Measurements from ENCODE around the gene BBX.

Gene BBX

DNA sequence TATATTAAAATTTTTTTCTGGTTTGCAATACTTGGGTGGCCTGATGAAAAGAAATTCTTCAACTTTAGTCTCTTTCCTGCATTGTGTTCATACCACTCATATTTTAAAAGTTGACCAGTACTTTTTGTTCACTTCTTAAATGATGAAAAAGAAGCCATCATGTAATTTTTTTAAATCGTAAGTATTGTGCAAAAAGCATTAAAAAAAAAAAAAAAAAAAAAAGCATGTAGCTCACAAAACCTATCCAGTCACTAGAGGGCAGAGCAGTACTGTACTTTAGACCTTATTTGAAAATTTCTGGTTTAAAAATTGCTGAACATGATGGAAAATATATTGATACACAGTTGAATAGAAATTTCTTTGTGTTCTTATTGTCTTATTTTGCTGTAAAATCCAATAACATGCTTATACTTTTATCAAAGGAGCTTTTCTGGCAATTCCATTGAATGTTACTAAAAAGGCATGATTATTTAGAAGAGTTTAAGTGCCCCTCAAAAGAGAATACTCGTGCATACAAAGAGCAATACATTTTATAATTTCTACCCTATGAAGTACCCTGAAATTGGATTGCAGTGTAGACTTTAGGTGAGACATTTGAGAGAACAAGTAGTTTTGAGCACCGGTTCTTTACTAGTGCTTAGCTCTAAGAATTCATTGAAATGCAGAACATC is 137.7 kb downstream of the BBX start:
- no peak for ATAC-seq

DNA sequence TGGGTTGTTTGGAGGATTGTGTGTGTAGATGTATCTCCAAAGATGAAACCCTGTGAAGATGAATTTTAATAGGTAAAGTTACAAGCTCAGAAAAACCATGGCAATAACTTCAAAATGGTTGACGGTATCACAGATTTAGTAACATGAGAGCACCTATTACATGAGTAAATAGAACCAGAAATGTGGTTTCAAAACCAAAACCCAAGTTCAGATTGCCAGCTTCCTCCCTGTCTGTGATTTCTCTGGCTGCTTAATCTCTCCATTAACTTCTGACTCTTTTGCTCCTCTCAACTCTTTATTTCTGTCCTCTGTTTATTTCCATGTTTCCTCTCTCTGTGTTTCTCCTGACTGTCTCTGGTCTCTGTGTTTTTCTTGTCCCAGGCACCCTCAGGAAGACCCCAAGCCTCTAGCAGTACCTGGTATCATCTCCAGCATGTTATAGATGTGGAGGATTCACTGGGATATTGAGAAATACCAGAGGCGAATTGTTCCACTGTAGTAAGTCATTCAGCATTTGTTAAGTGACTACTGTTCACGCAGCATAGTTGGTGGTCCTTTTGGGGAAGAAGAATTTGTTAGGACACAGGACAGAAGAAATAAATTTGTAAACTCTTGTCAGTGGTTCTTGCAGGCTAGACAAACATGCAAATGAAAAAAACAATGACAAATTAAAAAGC is 138.8 kb downstream of the BBX start:
- ATAC-seq = peak; percentile 35 to 49

DNA sequence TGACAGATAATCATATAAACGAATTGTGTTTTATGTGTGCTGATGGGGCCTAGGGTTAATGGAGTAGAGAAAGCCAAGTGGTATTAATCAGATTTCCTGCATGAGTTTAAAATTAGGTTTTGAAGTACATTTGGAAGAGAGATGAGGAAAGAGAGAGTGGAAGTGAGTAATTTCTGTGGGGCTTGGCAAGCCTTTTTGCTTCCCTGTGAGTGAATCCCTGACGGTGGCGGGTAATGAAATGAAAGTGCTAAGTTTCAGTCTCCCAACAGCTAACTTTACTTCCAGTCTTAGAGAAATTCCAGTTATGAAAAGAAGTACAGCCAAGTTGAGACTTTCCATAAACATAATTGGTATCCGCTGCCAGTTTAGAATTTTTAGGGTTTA is 139.4 kb downstream of the BBX start:
- ATAC-seq = no peak

DNA sequence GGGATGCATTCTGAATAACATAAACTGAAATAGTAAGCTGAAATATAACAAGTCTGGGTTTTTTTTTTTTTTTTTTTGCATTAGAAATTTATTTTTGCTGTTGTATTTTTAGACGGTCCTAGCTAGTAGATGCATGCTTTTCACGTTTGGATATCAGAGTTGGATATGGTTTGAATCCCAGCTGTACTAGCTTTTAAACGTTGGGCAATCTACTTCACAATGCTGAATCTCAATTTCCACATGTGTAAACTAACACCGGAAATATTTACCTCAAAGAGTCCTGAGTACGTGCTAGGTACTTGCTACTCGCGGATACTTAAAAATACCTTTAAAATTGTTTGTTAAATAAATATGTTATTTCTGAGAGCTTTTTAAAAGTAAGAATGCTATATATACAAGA is 139.8 kb downstream of the BBX start:
- ATAC-seq = no peak

DNA sequence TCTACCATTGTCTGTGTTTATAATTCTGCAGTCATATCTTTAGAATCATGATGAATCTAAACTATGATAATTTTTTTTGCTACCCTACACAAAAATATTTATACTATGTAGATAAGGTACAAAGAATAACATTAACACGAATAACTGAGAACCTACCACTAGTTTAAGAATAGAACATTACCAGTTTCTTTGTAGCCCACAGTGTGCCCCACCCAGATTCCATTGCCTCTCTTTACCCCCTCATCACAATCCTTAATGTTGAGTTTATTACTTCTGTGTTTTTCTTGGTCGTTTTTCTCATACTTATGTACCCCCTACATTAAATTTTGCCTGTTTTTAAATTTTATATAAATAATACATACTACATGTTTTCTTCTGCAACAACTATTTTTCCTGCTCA is 140.5 kb downstream of the BBX start:
- ATAC-seq = no peak

DNA sequence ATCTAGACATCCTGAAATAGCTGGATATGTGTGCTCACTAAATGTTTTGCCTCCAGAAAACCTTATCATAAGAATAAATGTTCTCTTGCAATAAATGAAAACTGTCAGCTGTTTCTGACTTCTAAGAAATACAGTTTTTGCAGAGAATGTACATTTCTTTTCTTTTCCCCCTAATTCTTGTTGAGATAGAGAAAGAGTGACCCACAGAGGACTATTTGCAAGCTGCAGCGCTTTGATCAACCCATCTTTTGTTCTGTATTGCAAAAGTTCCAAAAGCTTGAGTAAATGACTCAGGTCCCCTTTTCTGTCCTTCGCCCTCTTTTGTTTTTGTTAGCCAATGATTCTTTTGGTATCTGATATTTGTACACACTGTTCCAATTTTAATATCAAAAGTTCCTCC is 141.9 kb downstream of the BBX start:
- ATAC-seq = no peak

DNA sequence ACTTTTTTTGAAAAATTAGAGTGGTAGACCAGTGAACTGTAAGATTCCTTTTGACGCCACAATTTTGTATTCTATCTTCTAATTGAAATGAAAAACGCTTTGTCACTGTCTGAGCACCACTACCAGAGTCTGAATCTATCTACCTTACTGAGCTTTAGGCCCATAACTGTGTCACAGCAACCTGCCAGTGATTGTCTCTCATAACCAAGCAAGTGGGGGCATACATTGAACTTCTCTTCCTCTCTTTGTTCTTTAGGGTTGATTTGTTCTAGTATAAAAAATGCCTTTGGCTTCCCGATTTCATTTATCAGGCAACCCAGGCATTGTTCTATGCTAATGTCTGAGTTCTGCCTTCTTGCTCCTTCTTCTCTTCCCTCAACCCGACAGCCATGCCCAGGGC is 142.6 kb downstream of the BBX start:
- ATAC-seq = no peak

DNA sequence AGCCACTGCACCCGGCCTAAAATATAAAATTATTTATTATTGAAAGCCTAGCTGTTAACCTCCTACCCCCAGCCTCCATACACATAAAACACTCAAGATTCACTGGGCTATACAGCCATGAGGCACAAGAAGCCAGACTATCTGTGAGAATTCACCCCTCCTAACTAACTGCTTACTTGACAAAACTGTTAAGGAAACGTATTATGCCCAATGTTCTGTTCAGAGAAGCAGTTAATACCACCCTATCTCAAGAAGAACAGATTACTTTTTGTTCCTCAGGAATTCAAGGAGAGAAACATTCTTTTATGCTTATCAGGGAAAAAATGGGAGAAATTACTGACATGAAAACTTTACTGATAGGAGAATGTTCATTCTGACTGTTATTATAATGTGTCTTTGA is 144.1 kb downstream of the BBX start:
- ATAC-seq = no peak

DNA sequence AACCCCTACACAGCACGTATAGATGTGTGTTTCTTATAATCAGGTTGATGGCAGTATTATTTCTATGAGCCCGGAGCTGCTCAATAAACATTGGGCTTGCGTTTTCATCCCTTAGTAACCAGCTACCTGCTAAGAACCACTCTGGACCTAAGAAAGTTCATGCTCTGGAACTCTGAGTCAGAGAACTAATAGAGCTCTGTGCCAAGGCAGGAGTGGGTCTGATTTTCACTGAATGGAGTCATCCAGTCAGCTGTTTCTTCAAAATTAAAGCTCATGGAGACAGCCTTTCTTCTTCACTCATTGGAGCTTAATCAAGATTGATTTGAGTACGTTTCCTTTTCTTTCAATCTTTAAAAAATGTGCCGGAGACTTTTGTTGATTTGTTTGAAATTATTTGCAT is 145.7 kb downstream of the BBX start:
- no peak for ATAC-seq

DNA sequence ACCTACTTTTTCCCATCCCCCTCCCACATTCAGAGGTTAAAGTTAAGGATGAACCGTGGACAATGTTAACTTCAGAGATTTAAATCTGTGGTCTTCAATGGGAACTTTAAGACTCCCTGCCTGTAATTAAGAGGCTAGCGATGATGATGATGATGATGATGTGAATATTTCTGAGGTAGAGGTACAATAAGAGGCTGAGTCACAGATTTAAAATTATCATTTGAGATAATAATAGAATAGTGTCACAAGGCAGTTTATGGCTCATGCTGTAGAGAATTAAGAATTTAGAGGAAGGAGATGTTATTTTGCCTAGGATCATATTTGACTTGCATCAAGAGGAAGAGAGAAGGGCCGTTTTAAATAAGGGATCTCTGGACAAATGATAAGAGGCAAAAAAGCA is 146.2 kb downstream of the BBX start:
- ATAC-seq = no peak

DNA sequence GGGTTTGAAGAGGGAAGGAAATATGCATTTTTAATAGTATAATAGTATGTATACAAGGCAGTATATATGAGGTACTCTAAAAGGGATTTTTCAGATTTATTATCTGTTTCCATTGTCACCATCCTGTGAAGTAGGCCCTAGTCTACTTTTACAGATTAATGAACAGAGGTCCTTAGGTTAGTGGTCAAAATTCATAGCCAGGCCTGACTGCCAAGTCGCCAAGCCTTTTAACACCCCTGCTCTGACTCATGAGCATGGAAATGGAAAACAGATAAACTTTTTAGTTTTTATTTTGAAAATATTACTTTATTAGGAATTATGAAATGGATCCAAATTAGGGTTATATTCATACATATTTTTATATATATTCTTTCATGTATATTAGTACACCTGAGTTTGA is 146.9 kb downstream of the BBX start:
- ATAC-seq = no peak

DNA sequence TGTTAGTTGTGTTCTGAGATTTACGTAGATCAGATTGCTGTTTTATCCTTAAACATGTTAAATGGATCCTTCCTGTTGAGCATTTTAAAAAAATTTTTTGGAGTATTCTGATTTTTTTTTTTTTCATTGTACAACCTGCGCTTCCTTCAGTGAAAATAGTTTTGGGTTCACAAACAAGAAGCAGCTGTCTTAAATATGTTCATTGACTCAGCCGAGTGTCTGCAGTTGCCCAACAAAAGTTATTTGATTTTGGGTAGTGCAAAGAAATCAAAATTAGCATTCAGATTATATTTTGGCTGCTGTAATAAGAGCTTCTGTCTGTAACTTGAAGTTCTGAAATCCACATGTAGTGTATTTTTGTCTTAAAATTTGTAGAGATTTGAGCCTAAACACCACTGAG is 148.2 kb downstream of the BBX start:
- ATAC-seq = no peak

DNA sequence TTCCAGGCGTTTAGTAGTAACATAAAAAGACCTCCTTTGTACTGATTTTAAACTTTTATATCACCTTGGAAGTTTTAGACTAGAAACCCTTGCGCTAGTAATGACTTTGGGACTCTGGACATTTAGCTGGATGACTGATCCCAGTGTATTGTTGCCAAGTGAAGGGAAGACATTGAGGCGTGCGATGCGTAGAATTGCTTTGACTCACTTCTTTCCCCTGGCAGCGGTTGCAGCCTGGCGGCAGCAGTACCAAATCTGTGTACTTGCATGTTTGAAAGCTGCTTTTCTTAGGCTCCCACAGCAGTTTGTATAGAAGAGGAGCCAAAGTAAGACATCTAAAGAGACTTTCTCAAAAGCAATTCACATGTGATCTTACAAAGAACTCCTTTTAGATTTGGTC is 151.6 kb downstream of the BBX start:
- ATAC-seq = no peak

DNA sequence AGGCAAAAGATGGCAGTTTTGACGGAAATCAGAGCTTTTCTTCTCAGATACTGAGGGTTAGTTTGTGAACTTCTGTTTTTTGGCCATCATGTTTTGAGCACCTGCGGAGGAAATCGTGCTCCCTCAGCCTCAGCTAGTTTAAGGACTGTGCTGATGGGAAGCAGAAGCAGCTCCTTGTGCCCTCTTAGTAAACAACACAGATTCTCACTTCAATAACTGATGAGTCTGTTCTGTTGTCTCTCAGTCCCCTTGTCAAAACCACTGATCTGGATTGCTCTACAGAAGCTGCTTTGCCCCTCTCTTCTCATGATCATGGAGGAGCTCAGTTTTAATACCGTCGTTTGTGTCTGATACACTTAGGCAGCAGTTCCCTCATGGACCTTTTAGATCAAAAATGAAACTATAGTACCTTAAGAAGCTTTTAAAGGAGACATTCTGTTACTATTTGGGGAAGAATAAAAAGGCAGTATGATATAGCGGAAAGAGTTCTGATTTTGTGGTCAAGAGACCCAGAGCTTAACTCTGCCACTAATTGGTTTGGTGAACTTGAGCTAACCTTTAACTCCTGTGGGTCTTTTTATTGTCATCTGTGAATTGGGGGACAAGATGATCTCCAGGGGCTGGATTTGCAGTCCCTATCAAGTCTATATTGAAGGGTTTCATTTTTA is 152.6 kb downstream of the BBX start:
- ATAC-seq = peak in 1 of 2 donors; percentile 28

DNA sequence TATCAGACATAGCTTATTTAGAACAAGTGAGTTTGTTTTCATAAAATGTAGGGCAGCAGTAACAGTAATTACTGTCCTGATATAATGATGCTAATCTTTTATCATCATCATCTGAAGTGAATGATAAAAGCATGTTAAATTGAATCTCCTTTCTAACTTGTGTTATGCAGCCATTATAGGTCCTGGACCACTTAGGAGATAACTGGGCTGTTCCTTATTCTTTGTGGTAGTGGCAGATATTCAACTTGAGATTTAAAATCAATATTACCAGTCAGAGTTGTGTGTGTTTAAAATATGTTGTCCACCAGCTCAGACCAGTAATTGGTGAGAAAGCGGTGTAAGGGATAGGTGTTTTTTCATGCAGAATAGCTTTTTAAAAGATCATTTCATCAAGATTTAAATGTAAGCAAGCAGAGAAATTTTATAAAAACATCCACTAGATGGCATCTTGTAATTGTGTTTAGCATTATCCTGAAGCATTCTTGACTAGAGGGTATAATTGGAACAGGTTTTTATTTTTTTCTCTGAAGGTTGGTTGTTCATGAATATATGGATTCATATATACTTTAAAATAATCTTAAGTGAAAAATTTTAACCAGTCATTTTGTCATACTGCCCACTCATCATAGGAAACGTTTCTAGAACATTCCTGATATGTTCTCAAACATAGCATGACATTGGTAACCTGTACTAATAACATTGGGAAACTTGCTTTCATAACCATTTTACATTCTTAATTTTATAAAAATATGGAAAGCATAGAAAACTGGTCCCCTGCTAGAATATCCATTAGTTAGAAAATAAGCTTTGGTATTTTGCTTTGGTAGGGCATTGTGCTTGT is 153.9 kb downstream of the BBX start:
- no peak for ATAC-seq

DNA sequence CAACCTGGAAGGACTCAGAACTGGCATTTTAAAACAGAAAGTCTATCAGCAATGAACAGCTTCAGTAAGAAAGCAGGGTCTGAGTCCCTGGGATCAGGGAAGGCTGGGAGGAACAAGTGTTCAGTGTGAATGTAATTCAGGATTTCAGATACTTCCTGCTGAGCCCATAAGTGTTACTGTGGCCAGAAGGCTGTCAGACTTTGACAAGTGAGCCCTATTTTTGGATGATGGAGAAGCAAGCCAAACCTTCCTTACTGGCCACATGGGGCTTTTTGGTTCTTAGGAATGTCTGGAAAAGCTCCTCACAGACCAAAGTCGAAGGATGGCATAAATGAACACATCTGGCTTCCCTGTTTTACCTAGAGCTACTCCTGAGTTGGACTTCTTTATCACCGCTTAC is 157.2 kb downstream of the BBX start:
- ATAC-seq = no peak

DNA sequence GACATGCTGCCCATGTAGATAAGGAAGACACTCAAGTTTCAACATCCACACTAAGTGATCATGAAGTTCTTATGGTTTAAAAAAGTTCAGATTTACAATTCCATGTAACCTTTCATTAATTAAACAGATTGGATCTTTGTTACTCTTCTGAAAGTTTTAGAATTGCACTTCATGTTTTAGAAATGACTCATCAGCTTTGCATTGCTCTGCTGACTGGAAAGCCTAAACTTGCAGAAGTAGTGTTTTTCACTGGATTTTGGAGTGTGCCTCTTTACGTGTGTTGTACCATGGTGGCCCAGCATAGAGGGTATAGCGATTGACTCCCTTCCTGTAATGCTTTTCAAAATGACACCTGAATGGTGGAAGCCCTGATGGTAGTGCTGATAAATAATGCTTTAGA is 157.9 kb downstream of the BBX start:
- ATAC-seq = no peak

DNA sequence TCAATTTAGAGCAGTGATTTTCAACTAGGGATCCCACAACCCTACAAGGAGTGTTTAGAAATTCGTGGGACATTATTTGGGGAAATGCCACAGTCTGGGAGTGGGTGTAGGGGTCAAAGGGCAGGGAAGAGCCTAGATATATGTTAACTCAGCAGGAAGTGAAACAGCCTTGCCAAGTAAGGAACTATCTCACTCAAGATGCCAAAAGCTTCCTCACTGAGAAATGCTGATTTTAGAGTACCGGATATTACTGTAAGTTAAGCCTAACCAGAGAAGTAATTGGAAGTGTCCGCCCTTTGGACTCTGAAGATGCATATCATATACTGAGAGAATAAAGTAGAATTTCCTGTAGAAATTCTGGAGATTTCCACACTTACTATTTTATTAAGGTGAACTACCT is 158.6 kb downstream of the BBX start:
- ATAC-seq = no peak

DNA sequence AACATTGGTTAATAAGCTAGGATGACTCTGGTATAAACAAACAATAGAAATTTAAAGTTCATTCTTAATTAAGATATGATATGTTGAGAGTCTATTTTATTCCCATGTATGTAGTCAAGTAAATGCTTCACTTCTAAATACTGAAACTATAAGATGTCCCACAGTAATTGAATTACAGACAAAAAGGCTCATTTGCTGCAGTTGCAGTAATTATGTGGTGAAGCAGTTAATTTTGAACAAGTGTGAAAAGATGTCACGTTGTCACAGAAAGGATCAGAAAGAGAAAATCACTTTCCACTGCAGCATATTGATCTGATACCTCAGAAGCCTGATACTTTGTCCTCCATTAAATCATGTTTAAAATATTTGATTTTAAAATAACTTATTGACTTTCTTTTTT is 159.8 kb downstream of the BBX start:
- ATAC-seq = no peak

DNA sequence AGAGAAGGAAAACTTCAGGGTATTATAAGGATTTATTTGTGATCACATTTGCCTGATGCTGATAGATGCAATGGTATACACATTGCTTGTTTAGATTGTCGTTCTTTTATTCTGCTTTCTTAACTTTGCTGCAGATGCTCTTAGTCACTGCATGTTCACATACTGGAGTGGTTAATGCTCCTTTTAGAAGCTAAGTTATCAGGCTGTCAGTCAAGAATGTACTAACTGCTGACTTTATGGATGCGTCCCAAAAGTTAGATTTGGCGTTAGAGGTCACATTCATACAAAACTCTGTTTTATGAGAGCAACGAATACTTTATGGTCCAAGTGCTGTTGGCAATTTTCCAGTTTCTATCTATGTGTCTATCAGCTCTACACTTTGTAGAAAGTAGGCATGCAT is 160.7 kb downstream of the BBX start:
- no peak for ATAC-seq

DNA sequence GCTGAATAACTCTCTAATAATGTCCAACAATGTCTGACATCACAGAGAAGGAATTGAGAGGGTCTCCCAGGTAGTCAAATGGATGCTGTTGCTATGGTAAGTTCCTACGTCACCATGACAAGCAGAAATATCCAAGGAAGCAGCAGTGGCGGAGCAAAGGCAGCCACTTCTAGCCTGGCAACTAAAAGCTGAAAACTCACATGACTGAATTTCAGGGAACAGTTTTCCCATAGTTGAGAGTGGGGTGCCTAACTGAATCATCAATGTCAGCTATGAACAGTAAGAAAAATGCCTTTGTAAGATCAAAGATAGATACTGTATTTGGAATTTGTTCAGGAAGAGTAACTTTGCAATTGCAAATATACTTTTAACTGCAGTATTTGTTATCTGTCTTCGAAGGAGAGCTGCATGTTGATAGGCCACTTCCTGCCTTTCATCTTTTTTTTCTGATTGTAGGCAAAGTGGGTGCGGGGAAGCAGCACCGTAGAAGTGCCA is 161.7 kb downstream of the BBX start:
- ATAC-seq = no peak

DNA sequence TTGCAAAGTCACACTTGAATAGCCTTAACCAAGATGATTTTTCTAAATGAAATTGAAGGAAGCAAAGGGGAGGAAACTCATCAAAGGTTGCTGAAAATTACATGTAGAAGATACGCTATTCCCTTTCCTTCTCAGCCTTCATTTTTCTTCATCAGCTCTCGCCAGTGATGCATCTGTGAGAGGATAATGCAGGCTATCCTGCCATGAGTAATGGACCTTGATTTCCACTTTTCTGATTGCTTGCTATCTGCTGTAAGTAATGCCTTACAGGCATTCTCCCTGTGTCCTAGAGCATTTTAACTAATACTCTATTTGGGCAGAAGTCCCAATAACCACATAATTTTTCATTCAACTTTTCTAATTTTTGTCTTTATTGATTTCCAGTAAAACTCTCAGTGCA is 162.6 kb downstream of the BBX start:
- no peak for ATAC-seq

DNA sequence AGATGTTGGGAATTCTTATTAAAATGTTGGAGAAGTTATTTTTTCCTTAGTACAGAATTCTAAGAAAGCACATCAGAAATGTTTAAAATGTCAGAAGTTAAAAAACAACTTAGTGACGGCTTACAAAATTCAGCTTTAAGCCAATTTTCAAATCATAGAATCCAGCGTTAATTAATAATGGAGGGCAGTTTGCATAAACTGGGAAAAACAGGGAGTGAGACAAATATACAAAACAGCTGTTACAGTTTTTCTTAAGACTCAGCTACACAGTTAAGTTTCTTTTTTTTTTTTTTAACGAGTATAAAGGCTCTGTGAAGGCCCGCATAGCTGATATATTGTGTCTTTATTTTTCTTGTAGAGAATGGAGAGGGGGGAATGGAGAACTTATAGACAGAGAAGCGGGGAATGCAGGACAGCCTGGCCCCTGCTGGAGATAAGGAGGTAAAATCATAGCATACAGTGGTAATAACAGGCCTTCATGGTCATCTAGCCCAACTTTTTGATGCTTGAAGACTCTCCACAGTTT is 164.4 kb downstream of the BBX start:
- ATAC-seq = no peak
